Stimulated activated CD8-positive, alpha-beta memory T cell treated with anti-CD3 and anti-CD28 coated beads, Interleukin-15, amount 100 ng/mL, for 4 hours (primary cell): ENCODE results near the gene SASH1.

ENCODE experiments used
- DNase-seq, 2 donors: peaks; one replicate each; pipeline ENCODE4 v3.0.0-alpha.2; 2020; ENCODE audit warnings: low read depth in 2 of 2

SASH1 gene

GRCh38 chr6:148404456-148405054 lies 61.9 kb downstream of the SASH1 start:
- DNase-seq: no peak

GRCh38 chr6:148405894-148406293 lies 63.3 kb downstream of the SASH1 start:
- no peak for DNase-seq

DNA sequence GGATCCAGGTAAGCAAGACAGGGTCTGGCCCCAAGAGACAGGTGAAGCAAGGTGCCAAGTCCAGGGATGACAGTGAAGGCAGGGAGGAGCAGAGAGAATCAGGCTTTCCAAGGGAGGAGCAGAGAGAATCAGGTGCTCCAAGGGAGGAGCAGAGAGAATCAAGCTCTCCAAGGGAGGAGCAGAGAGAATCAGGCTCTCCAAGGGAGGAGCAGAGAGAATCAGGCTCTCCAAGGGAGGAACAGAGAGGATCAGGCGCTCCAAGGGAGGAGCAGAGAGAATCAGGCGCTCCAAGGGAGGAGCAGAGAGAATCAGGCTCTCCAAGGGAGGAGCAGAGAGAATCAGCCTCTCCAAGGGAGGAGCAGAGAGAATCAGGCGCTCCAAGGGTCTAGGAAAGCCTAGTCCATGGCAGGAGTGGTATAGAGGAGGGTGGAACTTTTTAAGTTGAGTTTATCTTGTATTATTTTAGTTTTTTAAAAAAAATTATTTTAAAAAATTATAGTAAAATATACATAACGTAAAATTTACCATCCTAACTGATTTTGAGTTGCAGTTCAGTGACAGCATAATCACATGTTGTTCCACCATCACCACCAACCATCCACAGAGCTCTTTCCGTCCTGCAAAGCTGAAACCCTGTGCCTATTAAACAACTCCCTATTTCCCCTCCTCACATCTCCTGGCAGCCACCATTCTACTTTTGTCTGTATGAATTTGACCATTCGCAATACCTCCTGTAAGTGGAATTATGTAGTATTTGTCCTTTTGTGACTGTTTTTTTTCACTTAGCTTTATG lies 64.1 kb downstream of the SASH1 start:
- DNase-seq: no peak

DNA sequence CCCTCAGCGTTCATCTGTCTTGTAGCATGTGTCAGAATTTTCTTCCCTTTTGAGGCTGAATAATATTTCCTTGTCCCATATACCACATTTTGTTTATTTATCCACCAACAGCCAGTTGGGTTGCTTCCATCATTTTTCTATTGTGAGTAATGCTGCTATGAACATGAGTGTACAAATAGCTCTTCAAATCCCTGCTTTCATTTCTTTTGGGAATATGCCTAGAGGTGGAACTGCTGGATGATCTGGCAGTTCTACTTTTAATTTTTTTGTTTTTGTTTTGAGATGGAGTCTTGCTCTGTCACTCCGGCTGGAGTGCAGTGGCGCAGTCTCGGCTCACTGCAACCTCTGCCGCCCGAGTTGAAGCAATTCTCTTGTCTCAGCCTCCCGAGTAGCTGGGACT lies 64.7 kb downstream of the SASH1 start:
- no peak for DNase-seq

DNA sequence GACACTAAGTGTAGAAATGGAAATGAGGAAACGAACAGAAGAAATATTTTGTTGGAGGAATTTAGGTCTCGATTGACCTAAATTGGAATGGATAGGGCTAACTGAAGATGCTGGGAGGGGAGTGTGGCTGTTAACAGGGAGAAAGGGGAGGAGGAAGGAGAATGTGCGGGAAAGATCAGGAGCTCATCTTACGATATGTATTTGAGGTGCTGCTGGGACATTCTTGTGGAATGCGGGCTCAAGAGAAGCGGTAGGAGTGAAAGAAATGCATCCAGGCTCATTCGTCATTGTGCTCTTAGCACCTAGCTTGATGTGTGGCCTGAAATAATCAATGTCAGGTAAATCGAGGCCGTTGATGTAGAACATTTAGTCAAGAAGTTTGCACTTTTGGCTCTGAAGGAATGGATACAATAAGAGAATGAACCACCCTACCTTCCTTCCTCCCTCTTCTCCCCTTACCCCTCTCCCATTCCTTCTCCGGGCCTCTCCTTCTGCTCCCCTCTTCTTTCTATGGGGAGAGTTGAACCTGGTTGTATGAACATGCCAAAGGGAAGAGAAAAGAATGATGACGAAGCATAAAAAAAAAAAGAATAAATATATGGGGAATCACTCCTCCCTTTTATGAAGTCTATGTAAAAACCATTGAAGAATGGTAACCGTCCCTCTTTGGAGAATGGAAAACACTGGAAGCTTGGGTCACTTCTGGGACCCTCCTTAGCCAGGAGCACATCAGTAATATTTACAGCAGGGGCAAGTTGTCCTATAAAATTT lies 70.9 kb downstream of the SASH1 start:
- no peak for DNase-seq

DNA sequence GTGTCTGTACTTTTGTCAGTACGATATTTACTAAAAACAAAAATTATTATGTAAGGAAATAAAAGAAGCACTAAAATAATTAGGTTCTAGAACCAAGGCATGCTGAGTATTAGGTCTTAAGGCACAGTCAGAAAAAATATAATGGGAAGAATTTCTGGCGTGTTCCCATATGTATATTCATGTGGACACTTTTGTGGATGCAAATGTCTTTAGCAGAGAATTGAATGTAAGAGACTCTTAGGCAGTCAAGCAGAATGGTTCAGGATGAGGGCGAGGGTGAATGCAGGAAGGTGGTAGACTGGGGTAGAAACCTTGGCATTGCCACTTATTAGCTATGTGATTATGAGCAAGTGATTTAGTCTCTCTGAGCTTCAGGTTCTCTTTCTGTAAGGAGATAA lies 71.5 kb downstream of the SASH1 start:
- DNase-seq: no peak

DNA sequence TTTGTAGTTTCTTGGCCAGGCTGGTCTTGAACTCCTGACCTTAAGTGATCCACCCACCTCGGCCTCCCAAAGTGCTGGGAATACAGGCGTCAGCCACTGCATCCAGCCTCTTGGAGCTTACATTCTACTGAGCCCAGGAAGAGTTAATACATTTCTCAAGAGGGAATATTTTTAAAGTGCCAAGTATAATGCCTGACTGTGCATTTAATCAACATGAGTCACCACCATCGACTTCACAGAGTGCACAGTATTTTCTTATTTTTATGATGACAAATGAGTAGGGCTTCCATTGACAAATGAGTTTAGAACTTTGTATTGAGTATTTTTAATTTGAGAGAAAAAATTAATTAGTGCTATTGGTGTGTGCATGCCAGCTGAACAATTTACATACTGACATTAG lies 72.2 kb downstream of the SASH1 start:
- no peak for DNase-seq

GRCh38 chr6:148415511-148416260 lies 73.0 kb downstream of the SASH1 start:
- no peak for DNase-seq

GRCh38 chr6:148416330-148416965 lies 73.8 kb downstream of the SASH1 start:
- no peak for DNase-seq

- DNase-seq: no peak
These were observed 74.4 kb downstream of the SASH1 start for GRCh38 chr6:148417045-148417444.

GRCh38 chr6:148419430-148419829 lies 76.8 kb downstream of the SASH1 start:
- no peak for DNase-seq

GRCh38 chr6:148422085-148422484 lies 79.4 kb downstream of the SASH1 start:
- no peak for DNase-seq

GRCh38 chr6:148423133-148423532 lies 80.5 kb downstream of the SASH1 start:
- DNase-seq: no peak

DNA sequence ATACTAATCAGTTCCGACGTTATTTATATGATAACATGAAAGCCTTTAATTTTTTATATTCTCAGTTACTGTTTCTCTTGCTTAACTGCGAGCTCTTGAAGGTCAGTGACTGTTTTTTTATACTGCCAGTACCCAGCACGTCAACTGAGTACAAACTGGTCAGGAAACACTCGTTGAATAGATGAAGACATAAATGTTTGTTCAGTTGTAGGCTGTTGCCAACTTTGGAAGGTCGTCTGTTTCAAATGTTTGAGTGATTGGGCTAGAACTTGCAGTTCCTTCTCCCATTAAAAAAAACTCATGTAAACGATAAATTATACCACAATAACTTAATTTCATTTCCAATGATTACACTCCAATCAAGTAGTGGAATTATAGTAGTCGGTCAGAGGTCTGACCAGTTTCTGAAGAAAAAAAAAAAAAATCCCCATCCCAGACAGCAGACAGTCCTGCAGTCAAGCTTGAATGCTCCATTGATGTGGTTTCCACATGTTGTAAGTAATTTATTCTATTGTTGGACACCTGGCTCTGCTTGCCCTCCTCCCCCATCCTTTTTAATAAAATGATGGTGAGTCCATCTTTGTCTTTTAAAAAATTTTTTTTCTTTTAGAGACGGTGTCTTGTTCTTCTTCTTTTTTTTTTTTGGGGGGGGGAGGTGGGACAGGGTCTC lies 81.1 kb downstream of the SASH1 start:
- no peak for DNase-seq

DNA sequence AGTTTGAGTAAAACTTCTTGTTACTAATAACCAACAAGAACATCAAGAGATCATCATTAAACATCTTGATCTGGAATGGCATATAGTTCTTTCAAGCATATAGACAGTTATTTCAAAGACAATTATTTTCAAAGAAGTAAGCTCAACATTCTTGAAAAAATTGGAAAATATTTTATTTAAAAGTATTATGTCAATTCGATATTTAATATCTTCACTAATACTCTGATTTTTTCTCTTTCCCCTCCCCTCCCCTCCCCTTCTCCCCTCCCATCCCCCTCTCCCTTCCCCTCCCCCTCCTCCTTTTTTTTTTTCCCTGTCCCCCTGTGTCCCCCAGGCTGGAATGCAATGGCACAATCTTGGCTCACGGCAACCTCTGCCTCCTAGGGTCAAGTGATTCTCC lies 82.8 kb downstream of the SASH1 start:
- no peak for DNase-seq

DNA sequence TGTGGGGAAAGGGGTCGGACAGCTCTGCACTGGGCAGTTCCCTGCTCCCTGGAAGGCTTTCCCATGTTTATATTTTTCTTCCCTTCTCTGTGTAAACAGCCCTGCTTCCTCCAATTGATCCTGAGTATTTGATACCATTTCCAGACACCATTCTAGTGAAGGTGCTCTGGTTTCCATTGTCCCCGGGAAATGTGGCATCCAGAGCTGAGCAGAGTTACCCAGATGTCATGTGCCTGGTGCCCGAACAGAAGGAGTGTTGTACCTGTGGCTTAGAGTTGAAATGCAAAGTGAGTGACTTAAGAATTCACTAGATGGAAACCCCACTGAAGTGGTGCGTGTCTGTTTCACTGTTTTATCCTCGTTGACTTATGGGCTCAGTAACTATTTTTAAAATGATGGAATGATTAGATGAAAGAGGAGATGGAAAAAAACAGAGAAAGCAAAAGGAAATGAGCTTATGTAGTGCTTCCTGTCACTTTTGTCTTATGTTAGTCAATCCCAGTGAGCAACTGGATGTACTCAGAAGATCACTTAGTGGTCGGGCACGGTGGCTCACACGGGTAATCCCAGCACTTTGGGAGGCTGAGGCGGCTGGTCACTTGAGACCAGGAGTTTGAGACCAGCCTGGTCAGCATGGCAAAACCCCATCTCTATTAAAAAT lies 83.8 kb downstream of the SASH1 start:
- no peak for DNase-seq

DNA sequence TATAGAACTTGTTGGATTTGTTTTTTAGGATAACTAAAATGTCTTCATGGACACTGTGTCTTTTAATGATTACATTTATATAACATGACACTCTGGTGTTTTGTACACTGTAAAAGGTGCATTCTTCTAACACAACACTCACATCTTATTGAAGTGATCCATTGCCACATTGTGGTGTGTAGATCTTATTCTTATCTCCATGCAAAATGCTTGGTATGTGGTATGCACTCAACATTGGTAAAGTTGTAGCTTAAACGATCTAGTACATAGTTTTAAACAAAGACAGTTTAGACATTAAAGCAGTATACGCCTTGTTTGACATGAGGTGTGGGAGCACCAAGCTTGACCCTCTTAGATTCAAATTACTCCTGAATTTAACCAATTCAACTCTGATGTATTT lies 84.7 kb downstream of the SASH1 start:
- DNase-seq: no peak

- no peak for DNase-seq
These were observed 86.8 kb downstream of the SASH1 start for GRCh38 chr6:148429423-148429822.

- no peak for DNase-seq
These were observed 88.3 kb downstream of the SASH1 start for GRCh38 chr6:148430897-148431296.

GRCh38 chr6:148431413-148431812 lies 88.8 kb downstream of the SASH1 start:
- no peak for DNase-seq

DNA sequence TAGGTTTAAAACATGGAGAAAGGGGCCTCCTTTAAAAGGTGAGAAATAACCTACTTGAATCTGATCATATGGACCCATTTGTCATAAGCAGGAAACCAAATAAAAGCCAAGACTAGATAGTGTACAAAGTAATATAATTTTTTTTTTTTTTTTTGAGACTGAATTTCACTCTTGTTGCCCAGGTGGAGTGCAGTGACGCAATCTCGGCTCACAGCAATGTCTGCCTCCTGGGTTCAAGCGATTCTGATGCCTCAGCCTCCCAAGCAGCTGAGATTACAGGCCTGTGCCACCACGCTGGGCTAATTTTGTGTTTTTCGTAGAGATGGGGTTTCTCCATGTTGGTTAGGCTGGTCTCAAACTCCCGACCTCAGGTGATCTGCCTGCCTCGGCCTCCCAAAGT lies 89.2 kb downstream of the SASH1 start:
- DNase-seq: no peak
